Measurements from ENCODE around the gene HPCAL4.

DNA sequence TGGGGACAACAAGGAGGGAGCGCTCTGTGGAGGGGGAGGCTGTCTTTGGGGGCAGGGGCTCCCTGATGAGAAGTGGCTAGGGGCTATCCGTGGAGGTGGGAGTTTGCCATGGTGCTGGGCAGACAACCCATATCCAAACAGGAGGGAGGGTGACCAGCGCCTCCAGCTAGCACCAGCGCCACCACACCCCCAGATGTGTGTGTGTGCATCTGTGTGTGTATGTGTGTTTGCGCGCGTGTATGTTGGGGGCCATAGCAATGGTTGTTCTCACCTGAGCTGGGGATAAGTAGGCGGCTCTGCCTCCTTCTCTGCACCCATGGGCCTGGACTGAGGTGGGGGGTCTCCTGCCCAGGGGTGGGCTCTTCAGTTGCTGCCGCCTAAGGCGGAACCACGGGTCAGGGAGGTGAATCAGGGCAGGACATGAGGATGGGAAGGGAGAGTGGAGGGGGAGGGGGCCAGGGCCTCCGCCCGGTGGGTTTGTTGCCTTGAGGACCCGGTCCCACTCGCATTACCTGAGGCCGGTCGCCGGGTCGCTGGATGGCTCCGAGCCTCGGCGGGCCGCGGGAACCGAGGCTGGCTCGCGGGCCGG is 345 bp downstream of the HPCAL4 start:
- TF ChIP-seq CTCF (IDR thresholded peaks at IDR 0.05) (no peak), POLR2AphosphoS5 (IDR thresholded peaks at IDR 0.05) (no peak)

Data from suprapubic skin (tissue), 3 donors.